Epithelial cell of esophagus (primary cell): ENCODE results near the gene NREP.

ENCODE experiments used
- DNase-seq: peaks from one replicate; pipeline ENCODE4 v3.0.0; 2010; ENCODE audit warnings: low read depth
- H3K4me3 ChIP-seq: 2 replicates; pipeline ENCODE4 v1.5.1; 2011; ENCODE audit warnings: mild to moderate bottlenecking, low read length, control low read depth
- CTCF ChIP-seq: IDR thresholded peaks from 2 replicates; pipeline ENCODE4 v1.5.1; 2011; ENCODE audit warnings: low read depth, mild to moderate bottlenecking, low read length, control low read depth, inconsistent platforms; ENCODE audit not compliant: insufficient read depth; ENCODE audit errors: missing control alignments

Gene NREP

GRCh38 chr5:111756581-111757354, at the start of gene NREP:
Gene NREP (minus strand): TSS chr5:111757194. CDS start chr5:111755772, 1,422 bp downstream.
- TF ChIP-seq CTCF, result no peak
- no peak for DNase-seq
- peak within 1 kb of the TSS; percentile 61 for H3K4me3 ChIP-seq

GRCh38 chr5:111806753-111807152, 49.8 kb upstream of the NREP start:
- no peak for TF ChIP-seq CTCF
- no peak overlapping the region for H3K4me3 ChIP-seq
- DNase-seq, result no peak

- no peak overlapping the region for H3K4me3 ChIP-seq
- TF ChIP-seq CTCF, result no peak
- no peak for DNase-seq
These were observed 49.2 kb upstream of the NREP start for GRCh38 chr5:111806156-111806555.

- no peak overlapping the region for H3K4me3 ChIP-seq
- DNase-seq, result no peak
- no peak for TF ChIP-seq CTCF
These were observed 48.1 kb upstream of the NREP start for GRCh38 chr5:111805071-111805470.

- TF ChIP-seq CTCF, result no peak
- no peak overlapping the region for H3K4me3 ChIP-seq
- DNase-seq, result no peak
These were observed 43.4 kb upstream of the NREP start for GRCh38 chr5:111800351-111800750.

GRCh38 chr5:111795142-111795541, 38.1 kb upstream of the NREP start:
- no peak overlapping the region for H3K4me3 ChIP-seq
- TF ChIP-seq CTCF, result no peak
- no peak for DNase-seq
